ENCODE data around the gene GEMIN4.

DNA sequence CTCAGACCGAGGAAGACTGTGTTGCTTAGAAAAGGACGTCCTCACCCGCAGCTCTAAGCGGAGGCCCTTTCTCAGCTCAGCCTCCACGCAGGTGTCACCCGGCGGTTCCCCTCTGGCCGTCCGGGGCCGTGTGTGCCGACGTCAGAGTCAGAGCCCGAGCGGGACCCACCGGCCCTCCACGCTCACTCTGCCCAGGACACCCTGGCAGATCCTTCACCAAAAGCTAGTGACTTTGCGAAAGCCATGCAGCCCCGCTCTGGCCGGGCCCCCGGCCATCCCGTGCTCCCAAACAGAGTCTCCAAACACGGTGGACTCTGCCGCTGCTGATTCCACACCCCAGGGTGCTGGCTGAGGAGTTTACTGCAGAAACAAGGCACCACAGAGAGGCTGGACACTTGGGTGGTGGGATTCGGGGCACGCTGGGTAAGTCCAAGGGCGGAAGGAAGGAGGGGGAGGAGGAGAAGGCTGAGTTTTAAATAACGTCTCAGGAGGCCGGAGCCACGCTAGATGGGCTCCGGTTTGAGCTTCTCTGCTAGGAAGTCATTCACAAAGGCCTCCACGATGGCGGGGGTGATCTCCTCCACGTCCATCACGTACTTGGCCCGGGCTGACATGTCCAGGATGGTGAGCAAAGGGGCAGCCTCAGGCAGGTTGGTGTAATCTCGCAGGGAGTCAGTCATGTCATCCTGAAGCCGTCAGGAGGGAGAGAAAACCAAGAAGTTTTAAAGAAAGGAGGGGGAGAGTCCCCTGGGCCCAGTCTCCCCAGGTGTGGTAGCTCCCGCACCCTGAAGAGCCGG lies 48.6 kb upstream of the GEMIN4 start:
- TF ChIP-seq, protein P1, sequence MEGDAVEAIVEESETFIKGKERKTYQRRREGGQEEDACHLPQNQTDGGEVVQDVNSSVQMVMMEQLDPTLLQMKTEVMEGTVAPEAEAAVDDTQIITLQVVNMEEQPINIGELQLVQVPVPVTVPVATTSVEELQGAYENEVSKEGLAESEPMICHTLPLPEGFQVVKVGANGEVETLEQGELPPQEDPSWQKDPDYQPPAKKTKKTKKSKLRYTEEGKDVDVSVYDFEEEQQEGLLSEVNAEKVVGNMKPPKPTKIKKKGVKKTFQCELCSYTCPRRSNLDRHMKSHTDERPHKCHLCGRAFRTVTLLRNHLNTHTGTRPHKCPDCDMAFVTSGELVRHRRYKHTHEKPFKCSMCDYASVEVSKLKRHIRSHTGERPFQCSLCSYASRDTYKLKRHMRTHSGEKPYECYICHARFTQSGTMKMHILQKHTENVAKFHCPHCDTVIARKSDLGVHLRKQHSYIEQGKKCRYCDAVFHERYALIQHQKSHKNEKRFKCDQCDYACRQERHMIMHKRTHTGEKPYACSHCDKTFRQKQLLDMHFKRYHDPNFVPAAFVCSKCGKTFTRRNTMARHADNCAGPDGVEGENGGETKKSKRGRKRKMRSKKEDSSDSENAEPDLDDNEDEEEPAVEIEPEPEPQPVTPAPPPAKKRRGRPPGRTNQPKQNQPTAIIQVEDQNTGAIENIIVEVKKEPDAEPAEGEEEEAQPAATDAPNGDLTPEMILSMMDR (conservative IDR thresholded peaks at IDR 0.05) = no peak
- no peak for TF ChIP-seq EZH2 (IDR thresholded peaks at IDR 0.05; ENCODE audit: low read depth)
